GM19455 (cell line): Measurements from ENCODE around the gene TRIM33.
"Not testable (repeated sequence)": the region's sequence is repeated elsewhere in the genome, so short reads cannot be mapped to it uniquely, and the experiment has no call there.

ENCODE experiments used
- ATAC-seq: cut with Tn5 transposase; IDR thresholded peaks from one replicate; pipeline ENCODE4 v1.9.1; 2021; ENCODE audit not compliant: unreplicated experiment

The TRIM33 gene

DNA sequence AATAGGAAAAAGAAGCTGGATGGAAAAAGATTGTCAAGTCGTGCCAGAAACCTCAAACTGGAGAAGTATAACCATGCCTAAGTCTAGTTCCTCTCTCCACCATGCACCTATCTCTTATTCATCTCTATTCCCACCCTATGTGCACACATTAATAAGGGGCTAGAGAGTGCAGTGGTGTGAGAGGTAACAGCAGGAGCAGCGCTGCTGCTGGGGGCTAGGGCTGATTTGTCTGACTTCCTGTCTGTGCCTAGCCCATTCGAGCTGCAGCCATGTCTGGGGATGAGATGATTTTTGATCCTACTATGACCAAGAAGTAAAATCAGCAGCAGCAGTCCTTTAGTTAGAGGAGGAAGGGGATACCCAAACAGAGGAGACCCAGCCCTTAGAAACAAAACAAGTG lies 43.0 kb downstream of the TRIM33 start:
- ATAC-seq = no peak

GRCh38 chr1:114467491-114467890 lies 43.5 kb downstream of the TRIM33 start:
- ATAC-seq = no peak

DNA sequence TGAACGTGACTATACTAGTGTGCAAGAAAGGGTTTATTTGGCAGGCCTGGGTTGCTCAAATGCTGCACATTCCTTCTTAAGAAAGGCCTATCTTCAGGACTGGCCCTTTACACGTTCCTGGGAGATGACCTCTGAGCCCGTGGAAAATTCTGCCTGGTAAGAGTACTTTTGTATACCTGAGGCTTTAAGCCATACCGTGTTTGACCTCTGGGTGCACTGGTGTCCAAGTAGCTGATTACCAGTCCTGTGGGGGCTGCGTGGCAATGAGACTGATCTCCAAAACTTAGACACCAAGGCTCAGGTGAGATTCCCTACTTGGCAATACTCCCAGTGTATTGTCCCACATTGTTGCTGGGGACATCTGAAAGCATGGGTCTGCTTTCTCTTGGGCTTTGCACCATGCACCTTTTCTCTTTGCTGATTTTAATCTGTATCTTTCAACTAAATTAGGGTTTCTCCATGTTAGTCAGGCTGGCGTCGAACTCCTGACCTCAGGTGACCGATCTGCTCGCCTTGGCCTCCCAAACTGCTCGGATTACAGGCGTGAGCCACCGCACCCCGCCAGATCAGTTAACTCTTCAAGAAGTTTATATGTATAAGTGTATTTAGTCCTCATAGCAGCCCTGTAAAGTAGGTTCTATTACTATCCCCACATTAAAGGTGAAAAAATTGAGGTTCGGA lies 44.5 kb downstream of the TRIM33 start:
- no peak for ATAC-seq

DNA sequence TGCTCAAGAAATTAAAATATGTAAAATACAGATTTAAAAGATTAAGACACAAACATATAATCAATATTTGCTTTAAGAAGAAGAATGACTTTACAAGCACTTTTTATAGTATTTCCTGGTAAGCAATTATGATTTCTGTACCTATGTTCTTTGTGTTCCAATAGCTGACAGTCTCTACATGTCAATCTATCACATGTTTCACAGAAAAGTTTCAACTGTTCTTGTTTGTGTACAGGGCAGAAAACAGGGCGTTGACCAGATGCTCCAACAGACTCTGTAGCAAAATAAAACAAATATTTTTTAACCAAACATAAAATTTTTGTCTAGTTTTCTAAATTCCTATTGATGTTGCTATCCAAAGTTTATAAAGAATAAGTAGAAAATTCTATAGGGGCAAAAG lies 48.0 kb downstream of the TRIM33 start:
- no peak for ATAC-seq

GRCh38 chr1:114462341-114462740 lies 48.7 kb downstream of the TRIM33 start:
- no peak for ATAC-seq

DNA sequence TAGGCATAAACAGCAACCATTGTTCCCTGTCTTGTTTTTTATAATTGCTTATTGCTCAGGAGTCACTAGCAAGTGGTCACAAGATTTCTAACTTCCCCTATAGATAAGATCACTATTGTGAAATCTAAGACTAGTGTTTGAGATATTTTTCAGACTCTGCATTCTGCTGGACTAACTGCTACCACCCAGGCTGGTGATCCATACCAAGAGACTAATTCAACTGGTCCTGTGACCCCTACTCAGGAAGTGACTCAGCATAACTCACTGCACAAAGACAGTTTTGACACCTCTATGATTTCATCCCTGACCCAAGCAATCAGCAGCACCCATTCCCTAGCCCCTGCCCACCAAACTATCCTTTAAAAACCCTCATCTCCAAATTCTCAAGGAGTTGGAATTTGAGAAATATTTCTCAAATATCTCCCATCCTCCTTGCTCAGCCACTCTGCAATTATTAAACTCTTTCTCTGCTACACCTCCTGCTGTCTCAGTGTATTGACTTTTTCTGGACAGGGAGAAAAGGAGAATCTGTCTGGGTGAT lies 52.7 kb downstream of the TRIM33 start:
- no peak for ATAC-seq

- no peak for ATAC-seq
These were observed 53.2 kb downstream of the TRIM33 start for GRCh38 chr1:114457675-114458236.

GRCh38 chr1:114456586-114456985 lies 54.4 kb downstream of the TRIM33 start:
- no peak for ATAC-seq

- no peak for ATAC-seq
These were observed 55.8 kb downstream of the TRIM33 start for GRCh38 chr1:114455102-114455785.

DNA sequence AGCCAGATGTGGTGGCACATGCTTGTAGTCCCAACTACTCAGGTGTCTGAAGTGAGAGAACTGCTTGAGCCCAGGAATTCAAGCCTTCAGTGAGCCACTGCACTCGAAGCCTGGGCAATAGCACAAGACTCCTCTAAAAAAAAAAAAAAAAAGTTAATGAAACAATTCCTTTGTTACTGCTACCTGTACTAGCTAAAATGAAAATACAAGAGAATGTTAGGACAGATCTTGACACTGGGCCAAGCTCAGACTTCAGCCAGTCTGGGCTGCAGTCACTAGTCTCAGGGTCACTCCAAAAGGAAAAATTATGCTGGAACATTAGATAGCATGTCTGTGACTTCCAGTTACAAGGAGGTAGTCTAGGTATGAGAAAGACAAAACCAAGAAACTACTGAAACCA lies 56.5 kb downstream of the TRIM33 start:
- ATAC-seq = no peak

DNA sequence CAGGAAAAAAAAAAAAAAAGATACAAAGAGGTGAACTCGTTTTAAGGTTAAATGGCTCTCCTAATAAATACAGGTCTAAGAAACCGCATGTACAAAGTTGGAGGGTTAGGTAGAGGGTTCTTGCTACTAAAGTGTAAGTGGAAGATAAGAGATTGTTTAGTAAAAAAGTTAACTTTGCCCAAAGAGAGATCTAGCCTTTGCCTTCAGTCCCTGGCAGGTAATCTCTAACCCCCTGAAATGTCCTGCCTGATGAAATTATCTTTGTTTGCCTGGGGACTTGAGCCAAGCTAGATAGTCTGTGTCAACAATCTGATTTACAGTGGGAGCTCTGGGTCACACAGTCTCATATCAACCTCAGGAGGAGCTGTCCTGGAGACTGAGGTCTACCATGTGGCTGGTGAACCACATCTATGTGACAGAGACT lies 57.6 kb downstream of the TRIM33 start:
- no peak for ATAC-seq

GRCh38 chr1:114448370-114449036 lies 62.5 kb downstream of the TRIM33 start:
- ATAC-seq = no peak

GRCh38 chr1:114446198-114446597 lies 64.8 kb downstream of the TRIM33 start:
- ATAC-seq = no peak

- ATAC-seq = not testable (repeated sequence)
These were observed 67.8 kb downstream of the TRIM33 start for GRCh38 chr1:114443226-114443625.

DNA sequence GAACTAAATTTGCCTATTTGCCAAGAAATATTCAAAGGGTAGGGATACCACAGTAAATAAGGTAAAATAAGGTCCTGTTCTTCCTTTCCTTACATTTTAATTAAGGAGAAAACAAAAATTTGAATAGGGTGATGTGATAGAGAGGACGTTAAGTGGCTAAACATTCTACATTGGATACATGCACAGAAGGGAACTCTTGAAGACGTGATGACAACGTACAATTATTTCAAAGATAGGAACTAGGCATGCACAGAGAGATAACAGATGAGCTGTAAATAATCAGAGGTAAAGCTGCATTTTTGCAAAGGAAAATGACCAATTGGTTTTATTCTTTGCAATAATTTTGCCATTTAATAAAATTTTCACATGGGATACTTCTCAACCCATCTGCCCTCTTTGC lies 69.7 kb downstream of the TRIM33 start:
- no peak for ATAC-seq

DNA sequence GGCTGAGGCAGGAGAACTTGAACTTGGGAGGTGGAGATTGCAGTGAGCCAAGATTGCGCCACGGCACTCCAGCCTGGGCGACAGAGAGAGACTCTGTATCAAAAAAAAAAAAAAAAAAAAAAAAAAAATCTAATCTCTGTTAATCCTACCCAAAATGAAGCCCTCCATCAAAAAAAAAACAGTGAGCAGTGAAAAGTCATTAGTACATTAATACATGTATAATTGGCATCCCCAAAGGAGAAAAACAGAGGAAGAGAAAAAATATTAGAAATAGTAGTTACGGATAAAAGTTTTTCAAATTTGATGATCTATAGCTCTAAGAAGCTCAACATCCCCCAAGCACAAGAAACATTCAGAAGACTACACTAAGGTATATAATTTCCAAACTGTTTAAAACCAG lies 71.6 kb downstream of the TRIM33 start:
- ATAC-seq = no peak

GRCh38 chr1:114437812-114438211 lies 73.2 kb downstream of the TRIM33 start:
- ATAC-seq = no peak

GRCh38 chr1:114436799-114437198 lies 74.2 kb downstream of the TRIM33 start:
- no peak for ATAC-seq

- no peak for ATAC-seq
These were observed 75.8 kb downstream of the TRIM33 start for GRCh38 chr1:114435088-114435715.

GRCh38 chr1:114431026-114431425 lies 80.0 kb downstream of the TRIM33 start:
- ATAC-seq = no peak

- ATAC-seq = no peak
These were observed 82.8 kb downstream of the TRIM33 start for GRCh38 chr1:114428083-114428754.
